Activated naive CD4-positive, alpha-beta T cell treated with anti-CD3 and anti-CD28 coated beads, Interleukin-2, amount 10 ng/mL, durations not matched to agents 7 days and 5 days (primary cell): ENCODE results near the gene VPS29.
"Not testable (repeated sequence)": the region's sequence is repeated elsewhere in the genome, so short reads cannot be mapped to it uniquely, and the experiment has no call there.

Experiments
- CTCF ChIA-PET: fragments of 350-600 bp; sonication (Branson Sonifier 250); formaldehyde crosslinking; loops from one replicate; lab custom pipeline; 2021; ENCODE audit warnings: antibody characterized with exemption; lab: Charles Lee
- DNase-seq: peaks from one replicate; pipeline ENCODE4 v3.0.0-alpha.2; 2020
- H3K27ac Mint-ChIP-seq: one replicate; pipeline ENCODE4 v1.8.0; 2021; ENCODE audit warnings: mild to moderate bottlenecking, moderate library complexity, mixed read lengths
- H3K27me3 Mint-ChIP-seq: one replicate; pipeline ENCODE4 v1.8.0; 2021; ENCODE audit warnings: mild to moderate bottlenecking, mixed read lengths
- H3K36me3 Mint-ChIP-seq: one replicate; pipeline ENCODE4 v1.8.0; 2021; ENCODE audit warnings: mixed read lengths
- H3K4me1 Mint-ChIP-seq: one replicate; pipeline ENCODE4 v1.8.0; 2021; ENCODE audit warnings: mixed read lengths
- H3K4me3 Mint-ChIP-seq: one replicate; pipeline ENCODE4 v1.8.0; 2021; ENCODE audit warnings: mild to moderate bottlenecking, moderate library complexity, mixed read lengths
- H3K9me3 Mint-ChIP-seq: one replicate; pipeline ENCODE4 v1.8.0; 2021; ENCODE audit warnings: mixed read lengths

VPS29 gene

GRCh38 chr12:110513842-110514241, 11.9 kb upstream of the VPS29 start:
- CTCF ChIA-PET, result interaction anchor here (0.9 to 4.9 kb wide), 9 partner anchors 13 to 91 kb away, joined by 3 to 78 read pairs (median 3); partner anchors contain the start of genes FAM216A and GPN3
- H3K36me3 Mint-ChIP-seq, result no peaks in the 10 kb centered on the region
- peaks cover 11% of the 10 kb centered on the region for H3K27me3 Mint-ChIP-seq
- DNase-seq, result no peak
- peak overlapping the region; percentile 55 for H3K27ac Mint-ChIP-seq
- no peaks in the 10 kb centered on the region for H3K9me3 Mint-ChIP-seq
- no peak overlapping the region for H3K4me3 Mint-ChIP-seq
- H3K4me1 Mint-ChIP-seq, result peaks cover 2% of the 10 kb centered on the region

DNA sequence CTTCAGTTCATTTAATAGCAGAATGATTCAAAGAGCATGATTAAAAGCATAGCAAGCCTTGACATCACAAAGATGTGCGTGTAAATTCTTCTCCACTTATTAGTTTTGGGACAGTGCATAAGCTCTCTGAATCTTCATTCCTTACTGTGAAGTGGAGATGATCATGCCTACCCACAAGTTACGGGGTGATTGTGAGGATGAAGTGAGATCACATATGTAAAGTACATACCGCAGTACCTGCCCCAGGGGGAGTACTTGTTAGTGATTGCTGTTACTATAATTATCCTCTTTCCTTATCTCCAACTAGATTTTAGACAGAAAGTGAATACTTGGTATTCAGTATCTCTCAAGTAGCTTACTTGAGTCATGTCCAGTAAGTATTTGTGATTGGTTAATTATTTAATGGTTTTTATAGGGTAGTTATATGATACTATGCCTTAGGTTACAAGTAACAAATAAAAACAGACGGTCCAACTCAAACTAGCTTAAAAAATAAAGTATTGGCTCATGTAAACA, 6.2 kb upstream of the VPS29 start:
- Mint-ChIP-seq H3K9me3 (no peaks in the 10 kb centered on the region), H3K27me3 (peaks cover 8% of the 10 kb centered on the region), H3K4me3 (no peak overlapping the region), H3K27ac (no peak overlapping the region), H3K4me1 (peaks cover 4% of the 10 kb centered on the region), H3K36me3 (no peaks in the 10 kb centered on the region)
- CTCF ChIA-PET, result interaction anchor here (1.6 to 2.2 kb wide), 3 partner anchors 24 to 93 kb away, joined by 3 to 18 read pairs (median 5); partner anchors contain the start of gene ARPC3
- DNase-seq, result no peak

GRCh38 chr12:110505332-110505731, 3.4 kb upstream of the VPS29 start:
- no peak for DNase-seq
- H3K36me3 Mint-ChIP-seq, result peaks cover 17% of the 10 kb centered on the region
- H3K9me3 Mint-ChIP-seq, result peaks cover 4% of the 10 kb centered on the region
- H3K27ac Mint-ChIP-seq, result no peak overlapping the region
- H3K27me3 Mint-ChIP-seq, result peaks cover 7% of the 10 kb centered on the region
- CTCF ChIA-PET, result interaction anchor here (1.4 kb wide), 1 partner anchor 97 kb away, joined by 5 read pairs; no protein-coding TSS in a partner anchor
- H3K4me1 Mint-ChIP-seq, result peaks cover 25% of the 10 kb centered on the region
- no peak overlapping the region for H3K4me3 Mint-ChIP-seq

GRCh38 chr12:110503432-110503831, 1.5 kb upstream of the VPS29 start:
- CTCF ChIA-PET, result interaction anchor here (0.7 to 5.0 kb wide), 4 partner anchors 9 to 99 kb away, joined by 3 to 22 read pairs (median 4); partner anchors contain the start of genes FAM216A and GPN3
- DNase-seq, result no peak
- H3K9me3 Mint-ChIP-seq, result peaks cover 4% of the 10 kb centered on the region
- H3K27ac Mint-ChIP-seq, result peak overlapping the region; percentile 64
- H3K36me3 Mint-ChIP-seq, result peaks cover 27% of the 10 kb centered on the region
- H3K27me3 Mint-ChIP-seq, result peaks cover 5% of the 10 kb centered on the region
- no peak overlapping the region for H3K4me3 Mint-ChIP-seq
- H3K4me1 Mint-ChIP-seq, result peaks cover 40% of the 10 kb centered on the region

- Mint-ChIP-seq H3K27ac (peak overlapping the region; percentile 97), H3K36me3 (peaks cover 35% of the 10 kb centered on the region), H3K9me3 (peaks cover 4% of the 10 kb centered on the region), H3K4me3 (peak overlapping the region; percentile 96), H3K4me1 (peaks cover 42% of the 10 kb centered on the region), H3K27me3 (peaks cover 5% of the 10 kb centered on the region)
- DNase-seq, result no peak
- CTCF ChIA-PET, result interaction anchor here (0.7 to 5.0 kb wide), 3 partner anchors 33 to 104 kb away, joined by 3 to 22 read pairs (median 3); partner anchors contain the start of genes ARPC3, FAM216A and GPN3
Measured at GRCh38 chr12:110501399-110501751, 536 bp downstream of the VPS29 start.

DNA sequence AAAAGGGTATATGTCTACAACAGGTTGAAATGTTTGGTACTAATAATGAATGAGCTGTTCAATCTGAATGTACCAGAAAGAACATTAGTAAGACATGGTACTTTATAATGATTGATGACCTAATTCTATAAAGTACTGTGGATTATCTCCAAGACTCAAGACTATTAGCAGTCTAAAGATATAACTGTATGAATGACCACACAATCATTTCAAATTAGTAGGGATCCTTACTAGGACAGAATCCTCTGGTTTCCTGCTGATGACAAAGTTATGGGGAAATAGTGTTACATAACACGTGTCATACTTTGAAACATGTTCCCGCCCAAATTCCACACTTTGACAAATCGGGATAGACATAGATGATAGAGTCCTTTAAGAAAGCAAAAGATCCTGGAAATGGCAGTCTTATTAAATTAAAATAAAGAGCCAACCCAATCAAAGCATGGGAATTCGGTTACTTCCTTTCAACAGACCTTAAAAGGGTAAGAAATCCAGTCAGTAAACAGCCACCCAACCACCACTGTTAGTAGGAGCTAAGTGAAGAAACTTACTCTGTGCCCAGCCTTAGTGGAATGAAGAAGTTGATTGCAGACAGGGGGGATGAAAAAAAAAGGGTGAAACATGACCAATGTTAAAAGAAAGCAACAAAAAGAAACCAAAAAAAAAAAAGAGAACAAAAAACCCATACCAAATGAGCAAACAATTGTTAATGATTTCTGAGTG, 2.8 kb downstream of the VPS29 start:
- CTCF ChIA-PET, result interaction anchor here (1.0 to 5.0 kb wide), 4 partner anchors 9 to 104 kb away, joined by 3 to 22 read pairs (median 6); partner anchors contain the start of genes ARPC3, FAM216A and GPN3
- Mint-ChIP-seq H3K4me3 (peak overlapping the region; percentile 33), H3K9me3 (peaks cover 4% of the 10 kb centered on the region), H3K36me3 (peaks cover 45% of the 10 kb centered on the region), H3K27ac (peak overlapping the region; percentile 2), H3K4me1 (peaks cover 44% of the 10 kb centered on the region), H3K27me3 (peaks cover 5% of the 10 kb centered on the region)
- no peak for DNase-seq

DNA sequence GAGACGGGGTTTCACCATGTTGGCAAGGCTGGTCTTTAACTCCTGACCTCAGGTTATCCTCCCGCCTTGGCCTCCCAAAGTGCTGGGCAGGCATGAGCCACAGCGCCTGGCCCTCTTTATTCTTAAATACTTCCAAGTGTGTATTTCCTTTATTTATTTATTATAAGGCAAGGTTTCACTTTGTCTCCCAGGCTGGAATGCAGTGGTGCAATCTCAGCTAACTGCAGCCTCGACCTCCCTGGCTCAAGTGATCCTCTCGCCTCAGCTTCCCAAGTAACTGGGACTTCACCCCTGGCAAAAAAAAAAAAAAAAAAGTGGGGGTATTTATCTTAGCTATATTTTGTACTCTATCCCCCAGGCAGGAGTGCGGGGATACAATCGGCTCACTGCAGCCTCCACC, 26.5 kb downstream of the VPS29 start:
- no peak overlapping the region for H3K4me3 Mint-ChIP-seq
- H3K27ac Mint-ChIP-seq, result no peak overlapping the region
- no peak for DNase-seq
- CTCF ChIA-PET, result interaction anchor here (1.3 kb wide), 1 partner anchor 126 kb away, joined by 3 read pairs; no protein-coding TSS in a partner anchor
- H3K27me3 Mint-ChIP-seq, result no peaks in the 10 kb centered on the region
- peaks cover 9% of the 10 kb centered on the region for H3K4me1 Mint-ChIP-seq
- H3K9me3 Mint-ChIP-seq, result no peaks in the 10 kb centered on the region
- peaks cover 18% of the 10 kb centered on the region for H3K36me3 Mint-ChIP-seq

DNA sequence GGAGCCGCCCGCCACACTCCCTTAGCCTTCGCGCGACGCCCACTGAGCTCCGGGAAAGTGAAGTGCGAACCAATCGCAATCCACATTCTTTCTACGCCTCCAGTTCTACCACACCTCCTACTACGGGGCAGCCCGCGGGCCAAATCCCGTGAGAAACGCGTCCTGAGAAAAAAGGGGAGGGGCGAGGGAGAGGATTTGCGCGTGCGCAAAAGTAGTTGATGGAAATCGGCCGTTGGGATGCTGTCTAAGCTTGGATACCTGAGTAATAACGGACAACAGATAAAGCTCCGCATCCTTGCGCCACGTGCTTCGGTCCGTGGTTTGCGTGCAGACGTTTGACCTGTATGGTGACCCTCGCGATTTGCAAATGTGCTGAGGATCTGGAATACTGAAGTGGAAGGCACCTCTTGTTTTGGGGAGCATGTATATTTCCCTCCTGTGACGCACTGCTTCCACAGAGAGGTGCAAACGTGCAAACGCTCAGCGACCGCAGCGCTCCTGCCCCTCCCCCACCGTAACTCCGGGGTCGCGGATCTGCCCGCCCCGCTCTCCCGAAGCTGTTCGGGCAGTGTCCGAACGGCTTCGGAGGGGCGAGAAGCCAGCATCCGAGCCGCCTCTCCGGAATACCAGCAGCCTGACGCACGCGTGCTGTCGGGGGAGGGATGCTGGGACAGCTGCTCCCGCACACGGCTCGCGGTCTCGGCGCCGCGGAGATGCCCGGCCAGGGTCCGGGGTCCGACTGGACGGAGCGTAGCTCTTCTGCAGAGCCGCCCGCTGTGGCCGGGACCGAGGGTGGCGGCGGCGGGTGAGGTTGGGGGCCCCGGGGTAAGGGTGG, 33.5 kb downstream of the VPS29 start, which contains the start of the genes FAM216A and GPN3:
Gene FAM216A (plus strand): TSS at position 632 of the 835 bp plus-strand sequence. CDS start 31 bp downstream, at position 663.
Gene GPN3 (minus strand): TSS at position 44 of the 835 bp plus-strand sequence. CDS start 54 bp downstream, outside the sequence.
- DNase-seq, result peak; percentile 97
- H3K9me3 Mint-ChIP-seq, result no peaks in the 10 kb centered on the region
- H3K4me3 Mint-ChIP-seq, result peak within 1 kb of the TSS; percentile 98
- peaks cover 15% of the 10 kb centered on the region for H3K36me3 Mint-ChIP-seq
- peaks cover 45% of the 10 kb centered on the region for H3K4me1 Mint-ChIP-seq
- peak within 1 kb of the TSS; percentile 99 for H3K27ac Mint-ChIP-seq
- no peaks in the 10 kb centered on the region for H3K27me3 Mint-ChIP-seq
- CTCF ChIA-PET, result interaction anchor here (0.8 to 3.9 kb wide), 20 partner anchors 10 to 137 kb away, joined by 3 to 41 read pairs (median 6); partner anchors contain the start of genes ARPC3, RAD9B and VPS29

GRCh38 chr12:110467847-110468213, 34.1 kb downstream of the VPS29 start:
- Mint-ChIP-seq H3K9me3 (no peaks in the 10 kb centered on the region), H3K4me1 (peaks cover 45% of the 10 kb centered on the region), H3K27me3 (no peaks in the 10 kb centered on the region), H3K4me3 (peak overlapping the region; percentile 98), H3K36me3 (peaks cover 17% of the 10 kb centered on the region), H3K27ac (peak overlapping the region; percentile 99)
- CTCF ChIA-PET, result interaction anchor here (1.0 to 3.9 kb wide), 11 partner anchors 9 to 134 kb away, joined by 3 to 41 read pairs (median 7); partner anchors contain the start of genes ARPC3, RAD9B and VPS29
- no peak for DNase-seq

DNA sequence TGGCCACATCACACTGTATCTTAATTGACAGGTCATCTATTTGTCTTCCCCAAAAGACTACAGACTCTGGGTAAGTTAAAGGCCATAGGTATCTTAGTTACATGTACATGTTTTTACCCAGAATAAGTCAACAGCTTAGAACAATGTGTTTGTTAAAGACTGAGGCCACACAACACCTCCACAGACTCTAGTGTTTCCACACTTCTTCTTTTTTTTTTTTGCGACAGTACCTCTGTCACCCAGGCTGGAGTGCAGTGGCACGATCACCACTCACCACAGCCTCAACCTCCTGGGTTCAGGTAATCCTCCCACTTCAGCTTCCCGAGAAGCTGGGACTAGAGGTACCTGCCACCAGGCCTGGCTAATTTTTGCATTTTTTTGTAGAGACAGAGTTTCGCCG, 35.1 kb downstream of the VPS29 start:
- Mint-ChIP-seq H3K27me3 (no peaks in the 10 kb centered on the region), H3K36me3 (peaks cover 17% of the 10 kb centered on the region), H3K27ac (no peak overlapping the region), H3K4me3 (peak overlapping the region; percentile 98), H3K9me3 (no peaks in the 10 kb centered on the region), H3K4me1 (peaks cover 48% of the 10 kb centered on the region)
- CTCF ChIA-PET, result interaction anchor here (3.9 kb wide), 1 partner anchor 17 kb away, joined by 30 read pairs; the partner anchor contains the start of gene ARPC3
- DNase-seq, result no peak

DNA sequence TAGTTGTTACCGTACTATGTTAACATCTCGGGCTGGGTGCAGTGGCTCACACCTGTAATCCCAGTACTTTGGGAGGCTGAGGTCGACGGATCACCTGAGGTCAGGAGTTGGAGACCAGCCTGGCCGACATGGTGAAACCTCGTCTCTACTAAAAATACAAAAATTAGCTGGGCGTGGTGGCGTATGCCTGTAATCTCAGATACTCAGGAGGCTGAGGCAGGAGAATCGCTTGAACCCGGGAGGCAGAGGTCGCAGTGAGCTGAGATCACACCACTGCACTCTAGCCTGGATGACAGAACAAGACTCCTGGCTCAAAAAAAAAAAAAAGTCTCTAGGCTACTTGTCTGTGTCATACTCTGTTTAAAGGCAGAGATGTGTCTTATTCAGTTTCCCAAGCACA, 36.1 kb downstream of the VPS29 start:
- CTCF ChIA-PET, result interaction anchor here (3.9 kb wide), 1 partner anchor 16 kb away, joined by 30 read pairs; the partner anchor contains the start of gene ARPC3
- peaks cover 45% of the 10 kb centered on the region for H3K4me1 Mint-ChIP-seq

DNA sequence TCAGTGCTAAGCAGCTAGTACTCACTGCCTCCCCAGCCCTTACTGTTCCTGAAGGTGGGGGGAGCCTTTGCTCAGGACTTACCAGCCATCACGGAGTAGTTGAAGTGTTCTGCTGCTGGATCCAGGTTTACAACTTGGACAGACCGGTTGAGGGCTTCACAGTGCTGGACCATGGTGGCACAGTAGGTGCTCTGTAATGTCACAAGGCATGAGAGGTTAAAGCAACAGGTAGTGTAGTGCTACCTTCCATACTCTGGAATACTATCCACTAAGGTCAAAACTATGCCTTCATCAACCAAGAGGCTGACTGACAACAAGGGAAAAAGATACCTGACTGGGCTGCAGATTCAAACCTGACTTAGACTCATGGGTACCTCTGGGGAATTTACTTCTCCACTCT, 36.9 kb downstream of the VPS29 start:
- CTCF ChIA-PET, result interaction anchor here (1.9 kb wide), 1 partner anchor 16 kb away, joined by 6 read pairs; the partner anchor contains the start of gene ARPC3
- DNase-seq, result no peak
- no peak overlapping the region for H3K27ac Mint-ChIP-seq
- H3K27me3 Mint-ChIP-seq, result no peaks in the 10 kb centered on the region
- H3K4me1 Mint-ChIP-seq, result peaks cover 37% of the 10 kb centered on the region
- no peaks in the 10 kb centered on the region for H3K9me3 Mint-ChIP-seq
- peaks cover 20% of the 10 kb centered on the region for H3K36me3 Mint-ChIP-seq
- H3K4me3 Mint-ChIP-seq, result no peak overlapping the region

More for the DNA sequence above, 36.1 kb downstream of the VPS29 start:
- not testable (repeated sequence) for H3K4me3 Mint-ChIP-seq, DNase-seq, H3K27ac Mint-ChIP-seq, H3K27me3 Mint-ChIP-seq, H3K9me3 Mint-ChIP-seq
- H3K36me3 Mint-ChIP-seq, result peaks cover 15% of the 10 kb centered on the region

- CTCF ChIA-PET, H3K4me1 Mint-ChIP-seq: not testable (repeated sequence)
- peaks cover 26% of the 10 kb centered on the region for H3K36me3 Mint-ChIP-seq
Measured at GRCh38 chr12:110461189-110461588, 40.7 kb downstream of the VPS29 start.

More at GRCh38 chr12:110461189-110461588, 40.7 kb downstream of the VPS29 start:
- not testable (repeated sequence) for H3K9me3 Mint-ChIP-seq, H3K27ac Mint-ChIP-seq, DNase-seq, H3K4me3 Mint-ChIP-seq, H3K27me3 Mint-ChIP-seq
